Skin epidermis (tissue), 12 donors: ENCODE data around the gene FAM50B.

Source experiments
- H3K27ac ChIP-seq, 21 experiments: fragments of 200-600 bp; sonication (generic) in 11 of 21; one replicate each; pipeline ENCODE4 v1.5.0; 2020; ENCODE audit warnings: mild to moderate bottlenecking in 3 of 21, inconsistent platforms in 2 of 21, moderate library complexity in 2 of 21
- H3K4me3 ChIP-seq, 7 experiments: fragments of 200-600 bp; sonication (generic) in 2 of 7; one replicate each; pipeline ENCODE4 v1.5.0; 2020; ENCODE audit warnings: inconsistent platforms in 2 of 7, mild to moderate bottlenecking in 2 of 7, moderate library complexity in 1 of 7

FAM50B gene

GRCh38 chr6:3848925-3849605 is at the start of gene FAM50B:
FAM50B (plus strand) TSS chr6:3849373; CDS start chr6:3849812, 439 bp downstream.
- Histone ChIP-seq H3K4me3 (peak within 1 kb of the TSS; percentile 26 to 56 (median 36)), H3K27ac (peak within 1 kb of the TSS in 20 of 21 experiments; percentile 46 to 86 (median 76))

DNA sequence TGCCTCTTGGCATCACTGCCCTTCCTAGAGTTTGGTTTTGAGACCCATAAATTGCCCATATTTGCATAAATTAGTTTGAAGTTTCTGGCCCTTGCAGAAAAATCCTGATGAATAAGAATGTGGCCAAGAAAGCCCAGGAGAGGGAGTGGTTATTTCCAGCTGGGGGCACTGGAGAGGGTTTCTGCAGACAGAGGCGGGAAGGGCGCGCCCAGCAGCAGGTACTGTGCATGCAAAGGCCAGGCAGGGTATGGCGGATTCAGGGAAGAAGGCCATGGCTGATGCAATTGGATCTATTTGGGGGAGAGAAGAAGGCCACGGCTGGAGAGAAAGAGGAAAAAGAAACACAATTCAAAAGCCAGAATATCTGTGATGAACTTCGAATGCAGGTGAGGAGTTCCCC is 49.5 kb upstream of the FAM50B start:
- peak overlapping the region in 1 of 21 experiments; percentile 18 for H3K27ac ChIP-seq

GRCh38 chr6:3800850-3801591 is 48.2 kb upstream of the FAM50B start:
- Histone ChIP-seq H3K27ac (peak overlapping the region in 1 of 21 experiments; percentile 44), H3K4me3 (no peak overlapping the region)

More for the DNA sequence above, 49.5 kb upstream of the FAM50B start:
- no peak overlapping the region for H3K4me3 ChIP-seq

- no peak overlapping the region for H3K4me3 ChIP-seq
- no peak overlapping the region for H3K27ac ChIP-seq
These were observed 47.2 kb upstream of the FAM50B start for GRCh38 chr6:3801960-3802359.

- no peak overlapping the region for H3K4me3 ChIP-seq
- H3K27ac ChIP-seq, result peak overlapping the region in 18 of 21 experiments; percentile 13 to 84 (median 49)
These were observed 45.3 kb upstream of the FAM50B start for GRCh38 chr6:3803627-3804468.

DNA sequence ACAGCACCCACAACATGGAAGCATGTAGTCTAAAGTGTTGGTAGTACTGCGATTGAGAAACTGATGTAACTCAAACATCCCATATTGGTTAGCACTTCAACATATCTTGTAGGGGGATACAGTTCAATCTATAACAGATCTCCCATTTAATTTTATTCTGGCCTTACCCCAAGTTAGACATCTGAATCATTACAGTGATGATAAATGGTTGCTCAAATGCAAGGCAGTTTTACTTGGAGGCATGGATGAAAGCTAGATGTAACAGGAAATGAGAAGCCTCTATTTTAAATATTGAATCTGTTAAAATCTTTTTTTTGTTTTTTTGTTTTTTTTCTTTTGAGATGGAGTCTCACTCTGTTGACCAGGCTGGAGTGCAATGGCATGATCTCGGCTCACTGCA is 44.2 kb upstream of the FAM50B start:
- peak overlapping the region in 4 of 21 experiments; percentile 70 to 82 (median 77) for H3K27ac ChIP-seq

DNA sequence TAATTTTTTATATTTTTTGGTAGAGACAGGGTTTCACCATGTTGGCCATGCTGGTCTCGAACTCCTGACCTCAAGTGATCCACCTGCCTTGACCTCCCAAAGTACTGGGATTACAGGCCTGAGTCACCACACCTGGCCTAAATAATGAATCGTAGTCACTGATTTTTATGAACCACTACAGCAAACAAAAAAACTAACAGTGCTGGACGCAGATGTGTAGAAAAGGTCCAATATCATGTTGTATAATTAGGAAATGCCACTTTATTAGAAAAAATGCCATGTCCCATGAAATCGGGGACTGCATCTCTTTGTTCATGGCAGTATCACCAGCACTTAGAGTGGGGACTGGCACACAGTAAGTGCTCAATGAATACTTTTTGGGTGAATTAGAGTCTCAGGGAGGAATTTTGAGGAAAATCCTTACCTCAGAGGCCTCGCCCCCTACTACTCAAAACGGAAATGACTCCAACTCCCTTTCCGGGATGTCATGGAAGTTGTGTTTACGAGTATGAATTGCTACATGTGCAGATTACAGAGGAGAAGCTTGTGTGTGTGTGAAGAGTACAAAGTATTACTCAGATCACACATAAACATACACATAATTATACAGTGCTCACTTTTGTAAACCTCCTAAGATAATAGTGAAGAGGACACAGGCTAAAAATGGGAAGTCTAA is 43.6 kb upstream of the FAM50B start:
- peak overlapping the region in 1 of 21 experiments; percentile 59 for H3K27ac ChIP-seq
- no peak overlapping the region for H3K4me3 ChIP-seq

More for the DNA sequence above, 44.2 kb upstream of the FAM50B start:
- no peak overlapping the region for H3K4me3 ChIP-seq

DNA sequence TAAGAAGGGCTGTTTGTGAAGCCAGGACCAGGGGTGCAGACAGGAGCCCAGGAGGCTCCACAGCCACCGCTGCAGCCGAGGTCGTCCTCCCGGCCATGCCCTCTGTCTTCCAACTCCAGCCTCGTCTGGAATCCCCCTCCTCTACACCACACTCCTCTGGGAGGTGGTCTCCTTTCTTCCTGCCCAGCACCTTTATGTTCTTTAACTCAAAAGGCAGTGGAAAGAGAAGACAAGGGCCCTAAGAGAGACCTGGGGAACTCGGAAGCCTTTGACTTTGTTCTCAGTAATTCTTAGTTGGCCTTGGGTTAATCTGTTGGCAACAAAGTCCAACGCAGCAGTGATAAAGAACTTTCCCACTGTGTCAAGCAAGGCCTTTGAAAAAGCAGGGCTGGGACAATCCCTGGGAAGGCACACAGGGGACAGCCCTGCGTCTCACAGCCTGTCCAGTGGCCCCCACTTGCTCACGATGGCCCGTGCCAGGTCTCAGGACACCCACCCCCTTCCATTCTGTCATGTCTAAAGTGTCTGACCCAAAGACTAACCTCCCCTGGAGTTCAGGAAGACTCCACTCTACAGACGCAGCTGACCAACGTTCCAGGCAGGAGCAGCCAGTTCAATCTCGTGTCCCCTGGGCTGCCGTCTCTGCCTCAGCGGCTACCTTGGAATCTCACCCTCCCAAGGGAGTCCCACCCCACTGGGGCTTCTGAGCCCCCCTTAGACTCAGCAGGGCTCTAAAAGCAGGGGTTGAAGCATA is 42.8 kb upstream of the FAM50B start:
- Histone ChIP-seq H3K4me3 (no peak overlapping the region), H3K27ac (peak overlapping the region in 2 of 21 experiments; percentile 47 to 59)

DNA sequence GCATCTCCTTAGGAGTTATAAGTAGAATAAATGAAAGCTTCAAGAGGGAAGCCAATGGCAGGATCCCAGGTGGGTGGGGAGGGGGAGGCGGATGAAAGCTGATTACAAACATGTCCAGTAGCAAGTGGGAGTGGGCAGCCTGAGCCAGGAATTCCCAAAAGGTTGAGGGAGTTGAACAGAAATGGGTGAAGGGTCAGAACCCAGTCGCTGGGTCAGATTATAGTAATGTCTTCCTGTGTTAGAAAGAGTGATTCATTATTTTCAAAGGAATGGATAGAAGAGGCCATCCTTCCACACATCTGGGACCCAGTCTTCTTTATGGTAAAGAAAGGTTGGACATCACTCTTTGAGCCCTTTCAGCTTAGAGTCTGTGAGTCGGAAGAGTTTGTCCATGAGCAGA is 41.0 kb upstream of the FAM50B start:
- Histone ChIP-seq H3K4me3 (no peak overlapping the region), H3K27ac (peak overlapping the region in 7 of 21 experiments; percentile 6 to 63 (median 19))

GRCh38 chr6:3808759-3809514 is 40.2 kb upstream of the FAM50B start:
- peak overlapping the region in 11 of 21 experiments; percentile 6 to 63 (median 37) for H3K27ac ChIP-seq

GRCh38 chr6:3809515-3809891 is 39.7 kb upstream of the FAM50B start:
- no peak overlapping the region for H3K4me3 ChIP-seq
- H3K27ac ChIP-seq, result peak overlapping the region in 6 of 21 experiments; percentile 6 to 63 (median 39)

More at GRCh38 chr6:3808759-3809514, 40.2 kb upstream of the FAM50B start:
- no peak overlapping the region for H3K4me3 ChIP-seq

- peak overlapping the region in 2 of 21 experiments; percentile 33 to 63 for H3K27ac ChIP-seq
These were observed 39.2 kb upstream of the FAM50B start for GRCh38 chr6:3809982-3810381.

GRCh38 chr6:3811191-3811590 is 38.0 kb upstream of the FAM50B start:
- Histone ChIP-seq H3K4me3 (no peak overlapping the region), H3K27ac (no peak overlapping the region)

More at GRCh38 chr6:3809982-3810381, 39.2 kb upstream of the FAM50B start:
- no peak overlapping the region for H3K4me3 ChIP-seq

DNA sequence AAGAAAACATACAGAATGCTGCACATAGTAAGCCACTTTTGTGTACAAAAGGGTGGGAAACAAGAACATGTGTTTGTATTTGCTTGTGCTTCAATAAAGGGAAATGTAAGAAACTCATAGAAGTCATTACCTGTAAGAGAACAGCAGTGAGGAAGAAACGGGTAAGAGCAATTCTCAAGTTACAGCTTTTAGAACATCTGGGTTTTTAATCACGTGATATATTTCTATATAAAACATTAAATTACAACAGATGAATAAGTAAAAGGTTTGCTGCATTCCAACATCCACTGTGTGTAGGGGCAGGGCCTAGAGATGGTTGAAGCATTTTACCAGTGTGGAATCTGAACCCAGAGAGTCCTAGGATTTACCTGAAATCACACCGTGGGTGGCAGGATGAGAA is 36.6 kb upstream of the FAM50B start:
- H3K27ac ChIP-seq, result no peak overlapping the region

GRCh38 chr6:3813150-3813780 is 35.9 kb upstream of the FAM50B start:
- H3K4me3 ChIP-seq, result no peak overlapping the region

More for the DNA sequence above, 36.6 kb upstream of the FAM50B start:
- H3K4me3 ChIP-seq, result no peak overlapping the region

DNA sequence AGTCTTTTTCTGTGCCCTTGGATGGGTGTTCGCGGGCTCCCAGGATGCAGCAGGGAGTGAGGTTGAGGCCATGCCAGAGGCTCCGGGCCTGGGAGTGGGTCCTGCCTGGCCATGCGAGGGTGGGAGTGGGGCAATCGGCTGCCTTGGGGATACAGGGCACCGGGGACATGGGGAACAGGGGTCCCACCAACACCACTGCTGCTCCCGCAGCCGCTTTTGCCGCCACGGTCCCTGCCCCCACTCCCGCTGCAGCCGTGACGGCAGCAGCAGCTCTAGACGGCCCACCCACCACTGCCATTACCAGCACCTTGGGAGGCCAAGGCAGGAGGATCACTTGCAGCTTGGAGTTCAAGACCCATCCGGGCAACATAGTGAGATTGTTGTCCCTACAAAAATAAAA is 35.3 kb upstream of the FAM50B start:
- no peak overlapping the region for H3K4me3 ChIP-seq
- peak overlapping the region in 1 of 21 experiments; percentile 42 for H3K27ac ChIP-seq

More at GRCh38 chr6:3813150-3813780, 35.9 kb upstream of the FAM50B start:
- peak overlapping the region in 1 of 21 experiments; percentile 42 for H3K27ac ChIP-seq

DNA sequence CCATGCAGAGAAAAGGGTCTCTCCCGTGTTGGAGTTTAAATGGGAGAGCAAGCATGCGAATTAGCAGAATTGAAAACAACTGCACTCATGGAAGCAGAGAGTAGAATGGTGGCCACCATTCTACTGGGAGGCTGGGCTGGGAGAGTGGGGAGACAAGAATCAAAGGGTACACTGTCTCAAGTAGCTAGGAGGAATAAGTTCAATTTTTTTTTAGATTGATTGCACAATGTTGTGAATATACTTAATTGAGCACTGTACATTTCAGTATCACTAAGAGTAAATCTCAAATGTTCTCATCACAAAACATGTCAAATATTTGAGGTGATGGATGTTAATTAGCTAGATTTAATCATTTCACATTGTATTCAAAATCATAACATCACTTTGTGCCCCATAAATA is 34.6 kb upstream of the FAM50B start:
- H3K27ac ChIP-seq, result no peak overlapping the region
- H3K4me3 ChIP-seq, result no peak overlapping the region
